HG03159 (cell line): ENCODE data around the gene PLIN5.

Experiments
- ATAC-seq: cut with Tn5 transposase; IDR thresholded peaks from one replicate; pipeline ENCODE4 v1.9.1; 2021; ENCODE audit warnings: mild to moderate bottlenecking, moderate library complexity; ENCODE audit not compliant: unreplicated experiment

The PLIN5 gene

GRCh38 chr19:4493104-4493928 lies 41.7 kb downstream of the PLIN5 start:
- no peak for ATAC-seq

GRCh38 chr19:4492337-4493103 lies 42.5 kb downstream of the PLIN5 start:
- no peak for ATAC-seq

- ATAC-seq, result no peak
These were observed 43.6 kb downstream of the PLIN5 start for GRCh38 chr19:4491446-4491845.

GRCh38 chr19:4488496-4488895 lies 46.5 kb downstream of the PLIN5 start:
- no peak for ATAC-seq

GRCh38 chr19:4487572-4487971 lies 47.5 kb downstream of the PLIN5 start:
- ATAC-seq, result no peak

- no peak for ATAC-seq
These were observed 51.6 kb downstream of the PLIN5 start for GRCh38 chr19:4483385-4483784.

- no peak for ATAC-seq
These were observed 52.2 kb downstream of the PLIN5 start for GRCh38 chr19:4482721-4483364.

- ATAC-seq, result no peak
These were observed 57.8 kb downstream of the PLIN5 start for GRCh38 chr19:4477034-4477801.

- no peak for ATAC-seq
These were observed 60.5 kb downstream of the PLIN5 start for GRCh38 chr19:4474514-4475022.

GRCh38 chr19:4473763-4474513 lies 61.1 kb downstream of the PLIN5 start:
- no peak for ATAC-seq

GRCh38 chr19:4473011-4473762 lies 61.8 kb downstream of the PLIN5 start:
- ATAC-seq, result no peak
